ENCODE measurements around the gene C1QTNF3. TPM values are rescaled to one million over a fixed set of nuclear protein-coding genes. Genes with fewer than 3 reads are reported as not detected.
"Not testable (repeated sequence)": the region's sequence is repeated elsewhere in the genome, so short reads cannot be mapped to it uniquely, and the experiment has no call there.

The C1QTNF3 gene
- total RNA-seq, 6 experiments from 2014 or later = 0.40 to 0.62 (median 0.50) TPM

DNA sequence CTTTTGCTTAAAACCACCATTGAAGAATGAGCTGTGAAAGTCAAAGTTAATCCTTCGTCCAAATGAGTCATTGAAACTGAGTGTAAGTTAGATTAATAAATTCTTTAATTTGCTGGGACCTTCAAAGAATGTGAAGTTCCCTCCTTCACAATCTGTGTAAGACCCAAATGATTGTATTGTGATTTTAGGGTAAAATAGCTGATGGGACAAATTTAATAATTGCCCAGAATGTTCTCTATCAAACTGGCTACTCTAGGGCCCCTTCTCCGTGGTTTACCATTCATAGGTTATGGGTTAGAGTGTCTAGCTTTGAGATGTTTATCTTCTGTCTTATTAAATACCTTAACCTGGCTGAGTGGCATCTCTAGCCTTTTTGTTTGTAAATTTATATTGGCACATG, 11.9 kb downstream of the C1QTNF3 start:
- TF ChIP-seq, protein P1, sequence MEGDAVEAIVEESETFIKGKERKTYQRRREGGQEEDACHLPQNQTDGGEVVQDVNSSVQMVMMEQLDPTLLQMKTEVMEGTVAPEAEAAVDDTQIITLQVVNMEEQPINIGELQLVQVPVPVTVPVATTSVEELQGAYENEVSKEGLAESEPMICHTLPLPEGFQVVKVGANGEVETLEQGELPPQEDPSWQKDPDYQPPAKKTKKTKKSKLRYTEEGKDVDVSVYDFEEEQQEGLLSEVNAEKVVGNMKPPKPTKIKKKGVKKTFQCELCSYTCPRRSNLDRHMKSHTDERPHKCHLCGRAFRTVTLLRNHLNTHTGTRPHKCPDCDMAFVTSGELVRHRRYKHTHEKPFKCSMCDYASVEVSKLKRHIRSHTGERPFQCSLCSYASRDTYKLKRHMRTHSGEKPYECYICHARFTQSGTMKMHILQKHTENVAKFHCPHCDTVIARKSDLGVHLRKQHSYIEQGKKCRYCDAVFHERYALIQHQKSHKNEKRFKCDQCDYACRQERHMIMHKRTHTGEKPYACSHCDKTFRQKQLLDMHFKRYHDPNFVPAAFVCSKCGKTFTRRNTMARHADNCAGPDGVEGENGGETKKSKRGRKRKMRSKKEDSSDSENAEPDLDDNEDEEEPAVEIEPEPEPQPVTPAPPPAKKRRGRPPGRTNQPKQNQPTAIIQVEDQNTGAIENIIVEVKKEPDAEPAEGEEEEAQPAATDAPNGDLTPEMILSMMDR (IDR thresholded peaks at IDR 0.05) = no peak
- no peaks in the 10 kb centered on the region for H3K36me3 Mint-ChIP-seq (ENCODE audit: low read depth)
- no peaks in the 10 kb centered on the region; the same call in 1 of the 2 replicates for H3K27me3 Mint-ChIP-seq (ENCODE audit: insufficient read depth)
- H3K27ac Mint-ChIP-seq = no peak overlapping the region
- H3K4me1 Mint-ChIP-seq (ENCODE audit: low read depth) = peaks cover 1% of the 10 kb centered on the region; the same call in 1 of the 2 replicates
- no peak overlapping the region for H3K4me3 Mint-ChIP-seq
- no peak for DNase-seq
- H3K9me3 Mint-ChIP-seq = no peaks in the 10 kb centered on the region

DNA sequence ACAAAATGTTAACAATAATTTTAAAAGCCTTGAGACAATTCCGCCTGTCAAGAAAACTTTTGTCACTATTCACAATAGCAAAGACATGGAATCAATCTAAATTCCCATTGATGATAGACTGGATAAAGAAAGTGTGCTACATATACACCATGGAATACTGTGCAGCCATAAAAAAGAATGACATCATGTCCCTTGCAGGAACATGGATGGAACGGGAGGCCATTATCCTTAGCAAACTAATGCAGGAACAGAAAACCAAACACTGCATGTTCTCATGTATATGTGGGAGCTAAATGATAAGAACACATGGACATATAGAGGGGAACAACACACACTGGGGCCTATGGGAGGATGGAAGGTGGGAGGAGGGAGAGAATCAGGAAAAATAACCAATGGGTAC, 12.4 kb downstream of the C1QTNF3 start:
- not testable (repeated sequence) for H3K27ac Mint-ChIP-seq; H3K36me3 Mint-ChIP-seq (ENCODE audit: low read depth); H3K4me1 Mint-ChIP-seq (ENCODE audit: low read depth); H3K27me3 Mint-ChIP-seq (ENCODE audit: insufficient read depth); H3K4me3 Mint-ChIP-seq; DNase-seq; H3K9me3 Mint-ChIP-seq

DNA sequence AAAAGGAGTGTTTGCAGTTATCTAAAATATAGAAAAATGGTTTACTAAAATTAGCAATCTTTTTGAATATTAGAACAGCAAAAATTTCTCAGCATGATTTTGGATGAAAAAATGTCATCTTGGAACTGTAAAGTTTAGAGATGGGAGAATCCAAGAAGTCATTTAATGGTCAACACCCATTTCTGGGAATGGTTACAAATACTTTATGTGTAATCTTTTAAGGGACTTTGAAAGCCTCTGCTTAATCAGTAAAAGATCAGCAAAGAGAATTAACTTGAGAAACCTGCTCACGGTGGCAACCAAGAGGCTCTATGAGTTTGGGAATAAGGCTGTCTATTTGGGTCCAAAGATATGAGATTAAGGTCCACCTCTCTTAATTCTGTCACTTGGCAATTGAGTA, 13.0 kb downstream of the C1QTNF3 start:
- H3K9me3 Mint-ChIP-seq = no peaks in the 10 kb centered on the region
- no peaks in the 10 kb centered on the region for H3K36me3 Mint-ChIP-seq (ENCODE audit: low read depth)
- DNase-seq = no peak
- no peak overlapping the region for H3K4me3 Mint-ChIP-seq
- TF ChIP-seq, protein P1 (IDR thresholded peaks at IDR 0.05) = no peak
- no peak overlapping the region for H3K27ac Mint-ChIP-seq
- H3K27me3 Mint-ChIP-seq (ENCODE audit: insufficient read depth) = no peaks in the 10 kb centered on the region; the same call in 1 of the 2 replicates
- H3K4me1 Mint-ChIP-seq (ENCODE audit: low read depth) = peaks cover 4% of the 10 kb centered on the region; the same call in 1 of the 2 replicates

DNA sequence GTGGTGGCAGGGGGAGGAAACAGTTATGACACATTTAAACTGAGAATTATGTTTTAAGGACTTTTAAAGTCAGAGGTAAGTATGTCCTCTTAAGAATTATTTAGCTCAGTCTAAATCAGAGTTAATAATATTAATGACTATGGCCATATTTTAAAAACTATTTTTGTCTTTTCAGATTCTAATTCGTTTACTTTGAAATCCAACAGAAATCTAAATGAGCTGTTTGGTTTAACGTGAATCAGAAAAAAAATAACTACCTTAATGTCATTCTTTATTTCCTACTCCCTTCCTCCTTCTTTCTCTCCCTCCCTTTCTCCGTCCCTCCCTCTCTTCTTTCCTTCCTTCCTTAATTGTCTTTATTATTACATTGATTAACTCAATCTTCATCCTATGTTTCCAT, 14.7 kb downstream of the C1QTNF3 start:
- no peaks in the 10 kb centered on the region for H3K9me3 Mint-ChIP-seq
- no peak for DNase-seq
- H3K27ac Mint-ChIP-seq = no peak overlapping the region
- TF ChIP-seq, protein P1 (IDR thresholded peaks at IDR 0.05) = no peak
- H3K4me1 Mint-ChIP-seq (ENCODE audit: low read depth) = peaks cover 6% of the 10 kb centered on the region
- no peak overlapping the region for H3K4me3 Mint-ChIP-seq
- no peaks in the 10 kb centered on the region for H3K36me3 Mint-ChIP-seq (ENCODE audit: low read depth)
- no peaks in the 10 kb centered on the region; the same call in 1 of the 2 replicates for H3K27me3 Mint-ChIP-seq (ENCODE audit: insufficient read depth)

DNA sequence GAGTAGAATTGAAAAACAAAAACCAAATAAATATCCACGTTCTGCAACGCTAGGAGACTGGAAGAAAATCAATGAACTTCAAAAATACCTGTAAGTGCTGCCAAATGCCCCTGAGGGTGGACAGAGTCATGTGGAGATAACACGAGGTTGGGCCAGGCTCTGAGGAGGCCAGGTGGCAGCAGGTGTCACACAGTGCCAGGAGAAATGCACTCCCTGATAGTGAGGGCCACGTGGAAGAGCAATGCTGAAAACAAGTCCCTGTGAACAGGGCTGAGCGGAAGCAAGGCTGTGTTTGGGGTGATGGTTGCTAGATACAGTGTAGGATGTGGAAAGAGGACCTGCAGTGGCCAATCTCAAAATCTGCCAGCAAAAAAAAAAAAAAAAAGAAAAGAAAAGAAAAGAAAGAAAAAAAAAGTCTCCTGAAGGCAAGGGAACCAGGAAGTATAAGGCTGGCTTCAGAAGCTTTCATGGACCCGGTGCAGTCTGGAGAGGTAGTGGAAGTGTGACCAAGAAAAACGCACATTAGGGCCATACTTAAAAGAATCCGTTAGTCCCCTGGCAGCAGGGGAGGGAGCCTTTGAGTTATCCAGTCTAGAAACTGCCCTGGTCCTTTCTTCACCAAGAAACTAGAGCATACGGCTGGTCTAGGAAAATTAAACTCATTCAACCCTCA, 16.8 kb downstream of the C1QTNF3 start:
- no peaks in the 10 kb centered on the region for H3K9me3 Mint-ChIP-seq
- H3K27ac Mint-ChIP-seq = peak overlapping the region; percentile 47; the same call in 1 of the 2 replicates
- no peak for DNase-seq
- H3K27me3 Mint-ChIP-seq (ENCODE audit: insufficient read depth) = no peaks in the 10 kb centered on the region; the same call in 1 of the 2 replicates
- no peaks in the 10 kb centered on the region for H3K36me3 Mint-ChIP-seq (ENCODE audit: low read depth)
- no peak overlapping the region for H3K4me3 Mint-ChIP-seq
- TF ChIP-seq, protein P1 (IDR thresholded peaks at IDR 0.05) = no peak
- H3K4me1 Mint-ChIP-seq (ENCODE audit: low read depth) = peaks cover 24% of the 10 kb centered on the region

DNA sequence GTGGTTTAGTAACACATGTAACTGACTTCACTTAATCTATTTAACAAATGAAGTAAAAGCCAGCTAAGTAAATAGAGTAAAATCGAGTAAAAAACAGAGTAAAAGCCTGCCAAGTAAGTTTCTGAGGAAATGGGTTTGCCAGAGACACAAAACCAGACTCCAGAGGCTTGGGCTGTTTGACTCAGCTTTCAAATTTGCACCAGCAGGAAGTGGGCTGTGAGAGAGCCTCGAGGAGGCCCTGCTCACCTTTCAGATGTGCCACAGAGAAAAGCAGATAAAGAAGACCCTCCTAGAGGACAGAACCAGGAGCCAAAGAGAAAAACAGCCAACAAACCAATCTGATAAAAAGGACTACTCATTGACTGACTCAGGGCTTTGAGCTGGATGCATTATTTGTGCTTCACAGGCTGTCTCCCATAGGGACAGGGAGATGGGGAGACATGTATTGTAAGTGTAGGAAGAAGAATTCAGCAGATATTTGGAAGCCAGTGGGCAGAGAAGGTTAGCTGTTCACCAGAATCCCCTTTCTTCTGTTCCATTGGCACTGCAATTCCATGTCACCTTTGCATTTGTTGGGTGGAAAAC, 20.8 kb downstream of the C1QTNF3 start:
- Mint-ChIP-seq H3K27ac (peak overlapping the region; percentile 93), H3K4me3 (peak overlapping the region; percentile 11; the same call in 1 of the 2 replicates), H3K9me3 (no peaks in the 10 kb centered on the region), H3K27me3 (ENCODE audit: insufficient read depth) (no peaks in the 10 kb centered on the region), H3K36me3 (ENCODE audit: low read depth) (no peaks in the 10 kb centered on the region), H3K4me1 (ENCODE audit: low read depth) (peaks cover 36% of the 10 kb centered on the region)
- DNase-seq = peak; percentile 60
- TF ChIP-seq, protein P1 (IDR thresholded peaks at IDR 0.05) = no peak
